ENCODE measurements around the gene AEBP2. TPM values are rescaled to one million over a fixed set of nuclear protein-coding genes. Genes with fewer than 3 reads are reported as not detected.

Gene AEBP2
- total and polyA plus RNA-seq, 4 donors: 8.6 to 78.2 (median 21.6) TPM

DNA sequence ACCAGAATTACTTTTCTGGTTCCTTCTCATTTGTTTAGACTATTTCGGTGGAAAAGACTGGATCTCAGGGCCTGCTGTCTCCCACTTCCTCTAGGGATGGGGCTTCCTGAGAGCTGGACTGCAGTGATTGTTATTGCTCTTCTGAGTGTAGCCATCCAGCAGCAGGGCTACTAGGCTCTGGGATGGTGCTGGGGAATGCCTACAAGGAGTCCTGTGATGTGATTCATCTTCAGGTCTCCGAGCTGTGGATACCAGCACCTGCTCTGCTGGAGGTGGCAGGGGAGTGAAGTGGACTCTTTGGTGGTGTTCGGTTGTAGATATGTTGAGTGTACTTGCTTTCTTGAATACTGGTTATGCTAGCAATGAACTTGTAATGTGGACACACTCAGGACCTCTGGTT lies 42.7 kb downstream of the AEBP2 start:
- 61 to 85% methylated on average over 3 of the region's 3 CpGs for WGBS, 2 donors
- Histone ChIP-seq H3K27ac (ENCODE audit: low read depth in 1 of 2, low read length in 1 of 2) (no peak overlapping the region), H3K36me3 (ENCODE audit: control insufficient read depth in 4 of 4, insufficient read depth in 4 of 4, low read length in 4 of 4) (peaks cover 0 to 23% (median 12%) of the 10 kb centered on the region in 4 donors), H3K27me3 (ENCODE audit: control insufficient read depth in 3 of 3, insufficient read depth in 3 of 3, low read length in 2 of 3) (no peaks in the 10 kb centered on the region), H3K9me3 (ENCODE audit: control insufficient read depth in 4 of 4, insufficient read depth in 3 of 4, low read length in 3 of 4) (peaks cover 0 to 4% (median 3%) of the 10 kb centered on the region in 4 donors), H3K9ac (ENCODE audit: insufficient read depth in 1 of 2, low read length in 2 of 2) (no peak overlapping the region), H3K4me1 (ENCODE audit: control insufficient read depth in 5 of 5, insufficient read depth in 5 of 5, low read length in 5 of 5) (peaks cover 0 to 14% (median 0%) of the 10 kb centered on the region in 5 donors), H3K4me3 (no peak overlapping the region)
- no peak for DNase-seq
- no peak for ATAC-seq (ENCODE audit: insufficient read depth, low FRiP score)
- TF ChIP-seq, protein P1, sequence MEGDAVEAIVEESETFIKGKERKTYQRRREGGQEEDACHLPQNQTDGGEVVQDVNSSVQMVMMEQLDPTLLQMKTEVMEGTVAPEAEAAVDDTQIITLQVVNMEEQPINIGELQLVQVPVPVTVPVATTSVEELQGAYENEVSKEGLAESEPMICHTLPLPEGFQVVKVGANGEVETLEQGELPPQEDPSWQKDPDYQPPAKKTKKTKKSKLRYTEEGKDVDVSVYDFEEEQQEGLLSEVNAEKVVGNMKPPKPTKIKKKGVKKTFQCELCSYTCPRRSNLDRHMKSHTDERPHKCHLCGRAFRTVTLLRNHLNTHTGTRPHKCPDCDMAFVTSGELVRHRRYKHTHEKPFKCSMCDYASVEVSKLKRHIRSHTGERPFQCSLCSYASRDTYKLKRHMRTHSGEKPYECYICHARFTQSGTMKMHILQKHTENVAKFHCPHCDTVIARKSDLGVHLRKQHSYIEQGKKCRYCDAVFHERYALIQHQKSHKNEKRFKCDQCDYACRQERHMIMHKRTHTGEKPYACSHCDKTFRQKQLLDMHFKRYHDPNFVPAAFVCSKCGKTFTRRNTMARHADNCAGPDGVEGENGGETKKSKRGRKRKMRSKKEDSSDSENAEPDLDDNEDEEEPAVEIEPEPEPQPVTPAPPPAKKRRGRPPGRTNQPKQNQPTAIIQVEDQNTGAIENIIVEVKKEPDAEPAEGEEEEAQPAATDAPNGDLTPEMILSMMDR (IDR thresholded peaks at IDR 0.05; ENCODE audit: control extremely low read depth, extremely low read depth): no peak

DNA sequence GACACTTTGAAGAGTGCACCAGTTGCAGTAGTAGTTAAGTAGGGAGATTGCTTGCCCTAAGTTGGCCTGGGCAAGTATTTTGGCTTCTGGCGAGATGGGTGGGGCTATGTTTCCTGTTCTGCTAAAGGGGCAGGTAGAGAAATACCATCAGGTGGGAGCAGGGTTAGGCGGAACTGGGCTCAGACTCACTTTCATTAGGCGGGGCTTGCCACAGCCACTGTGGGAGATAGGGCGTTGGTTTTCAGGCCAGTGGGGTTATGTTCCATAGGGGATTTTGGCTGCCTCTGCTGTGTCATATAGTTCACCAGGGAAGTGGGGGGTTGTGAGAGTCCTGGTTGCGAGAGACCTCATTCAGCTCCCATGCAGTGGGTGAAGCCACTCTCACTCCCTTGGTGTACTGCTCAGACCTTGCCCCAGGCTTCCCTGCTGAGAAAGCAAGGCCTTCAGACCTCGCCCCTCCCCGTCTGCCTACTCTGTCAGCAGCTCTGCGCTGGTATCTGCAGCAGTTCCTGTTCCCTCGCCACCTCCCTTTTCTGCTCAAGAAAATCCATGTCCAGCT lies 43.3 kb downstream of the AEBP2 start:
- WGBS, 2 donors: 75 to 79% methylated on average over 9 of the region's 9 CpGs
- TF ChIP-seq, protein P1 (IDR thresholded peaks at IDR 0.05; ENCODE audit: control extremely low read depth, extremely low read depth): no peak
- DNase-seq: peak in 1 of 3 donors; percentile 16
- H3K27me3 ChIP-seq (ENCODE audit: control insufficient read depth in 3 of 3, insufficient read depth in 3 of 3, low read length in 2 of 3): no peaks in the 10 kb centered on the region
- no peak overlapping the region for H3K4me3 ChIP-seq
- H3K36me3 ChIP-seq (ENCODE audit: control insufficient read depth in 4 of 4, insufficient read depth in 4 of 4, low read length in 4 of 4): peaks cover 0 to 23% (median 12%) of the 10 kb centered on the region in 4 donors
- no peak overlapping the region for H3K27ac ChIP-seq (ENCODE audit: low read depth in 1 of 2, low read length in 1 of 2)
- H3K4me1 ChIP-seq (ENCODE audit: control insufficient read depth in 5 of 5, insufficient read depth in 5 of 5, low read length in 5 of 5): peaks cover 0 to 14% (median 0%) of the 10 kb centered on the region in 5 donors
- peak; percentile 50 for ATAC-seq (ENCODE audit: insufficient read depth, low FRiP score)
- no peak overlapping the region for H3K9ac ChIP-seq (ENCODE audit: insufficient read depth in 1 of 2, low read length in 2 of 2)
- peaks cover 0 to 4% (median 3%) of the 10 kb centered on the region in 4 donors for H3K9me3 ChIP-seq (ENCODE audit: control insufficient read depth in 4 of 4, insufficient read depth in 3 of 4, low read length in 3 of 4)

GRCh38 chr12:19483727-19484126 lies 44.4 kb downstream of the AEBP2 start:
- 72 to 78% methylated on average over 4 of the region's 4 CpGs for WGBS, 2 donors
- peaks cover 0 to 14% (median 0%) of the 10 kb centered on the region in 5 donors for H3K4me1 ChIP-seq (ENCODE audit: control insufficient read depth in 5 of 5, insufficient read depth in 5 of 5, low read length in 5 of 5)

More at GRCh38 chr12:19483727-19484126, 44.4 kb downstream of the AEBP2 start:
- no peaks in the 10 kb centered on the region for H3K27me3 ChIP-seq (ENCODE audit: control insufficient read depth in 3 of 3, insufficient read depth in 3 of 3, low read length in 2 of 3)
- peaks cover 0 to 4% (median 3%) of the 10 kb centered on the region in 4 donors for H3K9me3 ChIP-seq (ENCODE audit: control insufficient read depth in 4 of 4, insufficient read depth in 3 of 4, low read length in 3 of 4)
- peak in 2 of 3 donors; percentile 21 to 41 for DNase-seq
- no peak overlapping the region for H3K27ac ChIP-seq (ENCODE audit: low read depth in 1 of 2, low read length in 1 of 2)
- H3K4me3 ChIP-seq: no peak overlapping the region
- no peak overlapping the region for H3K9ac ChIP-seq (ENCODE audit: insufficient read depth in 1 of 2, low read length in 2 of 2)
- TF ChIP-seq, protein P1 (IDR thresholded peaks at IDR 0.05; ENCODE audit: control extremely low read depth, extremely low read depth): no peak
- peaks cover 0 to 21% (median 9%) of the 10 kb centered on the region in 4 donors for H3K36me3 ChIP-seq (ENCODE audit: control insufficient read depth in 4 of 4, insufficient read depth in 4 of 4, low read length in 4 of 4)
- no peak for ATAC-seq (ENCODE audit: insufficient read depth, low FRiP score)
